Suprapubic skin (tissue), 4 donors: ENCODE data around the gene NF1.

Experiments
- POLR2A ChIP-seq, 2 donors: fragments of 450-650 bp; IDR thresholded peaks; one replicate each; pipeline ENCODE4 v1.6.1; 2017; ENCODE audit warnings: antibody characterized with exemption in 2 of 2, mild to moderate bottlenecking in 2 of 2, moderate library complexity in 2 of 2
- POLR2AphosphoS5 ChIP-seq, 3 donors: sonication (generic); formaldehyde crosslinking; IDR thresholded peaks; one replicate each; pipeline ENCODE4 v1.6.1; 2017; ENCODE audit warnings: antibody characterized with exemption in 3 of 3
- TF ChIP-seq, protein P1 (sequence below), 2 donors: fragments of 200-600 bp in 1 of 2; fragments of 450-650 bp in 1 of 2; sonication (generic) in 1 of 2; IDR thresholded peaks; one replicate each; pipeline ENCODE4 v1.5.1; 2016 to 2019; ENCODE audit warnings: antibody characterized with exemption in 2 of 2, mild to moderate bottlenecking in 1 of 2, moderate library complexity in 1 of 2

- TF ChIP-seq, protein P1, sequence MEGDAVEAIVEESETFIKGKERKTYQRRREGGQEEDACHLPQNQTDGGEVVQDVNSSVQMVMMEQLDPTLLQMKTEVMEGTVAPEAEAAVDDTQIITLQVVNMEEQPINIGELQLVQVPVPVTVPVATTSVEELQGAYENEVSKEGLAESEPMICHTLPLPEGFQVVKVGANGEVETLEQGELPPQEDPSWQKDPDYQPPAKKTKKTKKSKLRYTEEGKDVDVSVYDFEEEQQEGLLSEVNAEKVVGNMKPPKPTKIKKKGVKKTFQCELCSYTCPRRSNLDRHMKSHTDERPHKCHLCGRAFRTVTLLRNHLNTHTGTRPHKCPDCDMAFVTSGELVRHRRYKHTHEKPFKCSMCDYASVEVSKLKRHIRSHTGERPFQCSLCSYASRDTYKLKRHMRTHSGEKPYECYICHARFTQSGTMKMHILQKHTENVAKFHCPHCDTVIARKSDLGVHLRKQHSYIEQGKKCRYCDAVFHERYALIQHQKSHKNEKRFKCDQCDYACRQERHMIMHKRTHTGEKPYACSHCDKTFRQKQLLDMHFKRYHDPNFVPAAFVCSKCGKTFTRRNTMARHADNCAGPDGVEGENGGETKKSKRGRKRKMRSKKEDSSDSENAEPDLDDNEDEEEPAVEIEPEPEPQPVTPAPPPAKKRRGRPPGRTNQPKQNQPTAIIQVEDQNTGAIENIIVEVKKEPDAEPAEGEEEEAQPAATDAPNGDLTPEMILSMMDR (IDR thresholded peaks at IDR 0.05): no peak
- TF ChIP-seq POLR2AphosphoS5 (IDR thresholded peaks at IDR 0.05): no peak
- no peak for TF ChIP-seq POLR2A (IDR thresholded peaks at IDR 0.05)
Measured at GRCh38 chr17:31136319-31136718, 41.5 kb downstream of the NF1 start.
